OCI-LY1 (cell line): ENCODE results near the gene TBL3.

Source experiments
- CTCF ChIP-seq: fragments of 200-600 bp; sonication (generic), shearing (Covaris generic); IDR thresholded peaks from 2 replicates; pipeline ENCODE4 v1.5.1; 2017; ENCODE audit warnings: mild to moderate bottlenecking, antibody characterized with exemption, low read length, moderate library complexity, mixed read lengths
- EZH2 ChIP-seq: fragments of 200-600 bp; sonication (generic), shearing (Covaris generic); IDR thresholded peaks from 2 replicates; pipeline ENCODE4 v1.8.0; 2017; ENCODE audit warnings: borderline replicate concordance, mixed run types, mild to moderate bottlenecking, antibody characterized with exemption, low read length, moderate library complexity, mixed read lengths

- TF ChIP-seq CTCF (no peak), EZH2 (no peak)
These were observed 41.5 kb upstream of the TBL3 start for GRCh38 chr16:1930338-1930720.
